ENCODE measurements around the gene UBAP2.

DNA sequence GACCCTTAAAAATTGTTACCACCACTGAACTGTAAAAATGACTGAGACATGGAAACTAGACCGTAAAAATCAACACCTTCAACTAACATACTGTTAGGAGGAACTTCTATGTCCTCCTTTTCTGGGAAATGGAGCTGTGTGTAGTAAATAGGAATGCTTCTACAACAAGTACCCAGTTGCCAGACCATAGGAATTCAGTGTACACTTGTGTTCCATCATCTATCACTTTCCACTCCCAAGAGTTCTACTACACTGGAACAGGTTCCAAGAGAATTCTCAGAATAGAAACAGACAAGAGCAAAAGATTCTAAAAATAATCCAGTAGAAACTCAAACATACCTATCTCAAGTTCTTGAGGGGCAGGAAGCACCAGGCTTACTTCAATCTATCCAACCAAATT lies 23.6 kb downstream of the UBAP2 start:
- TF ChIP-seq, protein P1, sequence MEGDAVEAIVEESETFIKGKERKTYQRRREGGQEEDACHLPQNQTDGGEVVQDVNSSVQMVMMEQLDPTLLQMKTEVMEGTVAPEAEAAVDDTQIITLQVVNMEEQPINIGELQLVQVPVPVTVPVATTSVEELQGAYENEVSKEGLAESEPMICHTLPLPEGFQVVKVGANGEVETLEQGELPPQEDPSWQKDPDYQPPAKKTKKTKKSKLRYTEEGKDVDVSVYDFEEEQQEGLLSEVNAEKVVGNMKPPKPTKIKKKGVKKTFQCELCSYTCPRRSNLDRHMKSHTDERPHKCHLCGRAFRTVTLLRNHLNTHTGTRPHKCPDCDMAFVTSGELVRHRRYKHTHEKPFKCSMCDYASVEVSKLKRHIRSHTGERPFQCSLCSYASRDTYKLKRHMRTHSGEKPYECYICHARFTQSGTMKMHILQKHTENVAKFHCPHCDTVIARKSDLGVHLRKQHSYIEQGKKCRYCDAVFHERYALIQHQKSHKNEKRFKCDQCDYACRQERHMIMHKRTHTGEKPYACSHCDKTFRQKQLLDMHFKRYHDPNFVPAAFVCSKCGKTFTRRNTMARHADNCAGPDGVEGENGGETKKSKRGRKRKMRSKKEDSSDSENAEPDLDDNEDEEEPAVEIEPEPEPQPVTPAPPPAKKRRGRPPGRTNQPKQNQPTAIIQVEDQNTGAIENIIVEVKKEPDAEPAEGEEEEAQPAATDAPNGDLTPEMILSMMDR (conservative IDR thresholded peaks at IDR 0.05; ENCODE audit: low read depth, low read length): no peak
- no peak for TF ChIP-seq EZH2 (IDR thresholded peaks at IDR 0.05; ENCODE audit: borderline replicate concordance, low read depth, low read length, poor library complexity, severe bottlenecking)
